Loucy (cell line): ENCODE measurements around the gene BORCS6.

Experiments
- CTCF ChIP-seq: fragments of 200-600 bp; sonication (generic); conservative IDR thresholded peaks from 2 replicates; pipeline ENCODE4 v1.5.1; 2014; ENCODE audit warnings: mild to moderate bottlenecking, antibody characterized with exemption, low read length
- EZH2phosphoT487 ChIP-seq: fragments of 200-600 bp; IDR thresholded peaks from 2 replicates; pipeline ENCODE4 v1.6.1; 2018; ENCODE audit warnings: antibody characterized with exemption, mild to moderate bottlenecking, moderate library complexity, borderline replicate concordance

- TF ChIP-seq EZH2phosphoT487: no peak
- TF ChIP-seq CTCF: no peak
These were observed 47.2 kb upstream of the BORCS6 start for GRCh38 chr17:8237175-8237574.
